Prostate gland (tissue), 2 donors: ENCODE data around the gene PPIL3.

Source experiments
- POLR2A ChIP-seq: fragments of 450-650 bp; IDR thresholded peaks from one replicate; pipeline ENCODE4 v1.6.1; 2016; ENCODE audit warnings: antibody characterized with exemption, mild to moderate bottlenecking
- POLR2AphosphoS5 ChIP-seq: sonication (generic); formaldehyde crosslinking; IDR thresholded peaks from one replicate; pipeline ENCODE4 v1.6.1; 2017; ENCODE audit warnings: antibody characterized with exemption
- TF ChIP-seq, protein P1 (sequence below), 4 experiments: fragments of 200-600 bp in 2 of 4; fragments of 450-650 bp in 2 of 4; sonication (generic) in 2 of 4; IDR thresholded peaks; 1 replicate in 3 of 4; 2 replicates in 1 of 4; pipeline ENCODE4 v1.5.1; 2016 to 2019; ENCODE audit warnings: antibody characterized with exemption in 4 of 4, mild to moderate bottlenecking in 2 of 4, moderate library complexity in 2 of 4

DNA sequence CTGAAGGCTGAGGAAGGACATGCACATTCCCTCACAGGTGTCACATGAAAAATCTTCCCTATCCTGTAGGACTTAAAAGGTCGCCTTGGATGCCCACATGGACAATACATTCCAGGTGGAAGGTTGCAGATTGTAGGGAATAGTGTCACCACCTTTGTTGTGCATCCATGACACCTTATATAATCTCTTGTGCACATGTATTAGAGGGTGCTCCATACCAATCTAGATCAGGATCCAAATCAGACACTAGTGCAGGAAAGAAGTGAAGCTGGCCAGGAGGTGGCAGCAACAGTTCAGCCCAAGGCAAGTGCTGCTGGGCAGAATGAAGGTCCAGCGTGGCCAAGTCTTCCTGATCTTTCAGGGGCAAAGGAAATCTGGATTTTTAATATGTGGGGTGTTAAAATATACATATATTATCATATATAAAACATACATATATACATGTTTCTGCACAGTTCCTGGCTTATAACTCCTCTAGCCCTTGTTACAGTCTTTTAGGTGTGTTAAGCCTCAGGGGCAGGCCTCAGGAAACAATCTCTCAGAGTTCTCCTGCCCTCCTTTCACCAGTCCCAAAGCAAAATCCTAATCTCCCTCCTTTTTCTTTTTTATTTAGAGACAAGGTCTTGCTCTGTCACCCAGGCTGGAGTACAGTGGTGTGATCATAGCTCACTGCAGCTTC, 16.9 kb upstream of the PPIL3 start:
- TF ChIP-seq, protein P1, sequence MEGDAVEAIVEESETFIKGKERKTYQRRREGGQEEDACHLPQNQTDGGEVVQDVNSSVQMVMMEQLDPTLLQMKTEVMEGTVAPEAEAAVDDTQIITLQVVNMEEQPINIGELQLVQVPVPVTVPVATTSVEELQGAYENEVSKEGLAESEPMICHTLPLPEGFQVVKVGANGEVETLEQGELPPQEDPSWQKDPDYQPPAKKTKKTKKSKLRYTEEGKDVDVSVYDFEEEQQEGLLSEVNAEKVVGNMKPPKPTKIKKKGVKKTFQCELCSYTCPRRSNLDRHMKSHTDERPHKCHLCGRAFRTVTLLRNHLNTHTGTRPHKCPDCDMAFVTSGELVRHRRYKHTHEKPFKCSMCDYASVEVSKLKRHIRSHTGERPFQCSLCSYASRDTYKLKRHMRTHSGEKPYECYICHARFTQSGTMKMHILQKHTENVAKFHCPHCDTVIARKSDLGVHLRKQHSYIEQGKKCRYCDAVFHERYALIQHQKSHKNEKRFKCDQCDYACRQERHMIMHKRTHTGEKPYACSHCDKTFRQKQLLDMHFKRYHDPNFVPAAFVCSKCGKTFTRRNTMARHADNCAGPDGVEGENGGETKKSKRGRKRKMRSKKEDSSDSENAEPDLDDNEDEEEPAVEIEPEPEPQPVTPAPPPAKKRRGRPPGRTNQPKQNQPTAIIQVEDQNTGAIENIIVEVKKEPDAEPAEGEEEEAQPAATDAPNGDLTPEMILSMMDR (IDR thresholded peaks at IDR 0.05) = peak in 3 of 4 experiments; percentile 44 to 73 (median 66)
- no peak for TF ChIP-seq POLR2A
- peak; percentile 27 for TF ChIP-seq POLR2AphosphoS5
